CD4-positive, alpha-beta T cell treated with Interferon alpha-2 for 1 hour (primary cell): ENCODE measurements around the gene ROR1.

ENCODE experiments used
- DNase-seq, 2 donors: peaks; one replicate each; pipeline ENCODE4 v3.0.0-alpha.2; 2020 to 2022

Gene ROR1

DNA sequence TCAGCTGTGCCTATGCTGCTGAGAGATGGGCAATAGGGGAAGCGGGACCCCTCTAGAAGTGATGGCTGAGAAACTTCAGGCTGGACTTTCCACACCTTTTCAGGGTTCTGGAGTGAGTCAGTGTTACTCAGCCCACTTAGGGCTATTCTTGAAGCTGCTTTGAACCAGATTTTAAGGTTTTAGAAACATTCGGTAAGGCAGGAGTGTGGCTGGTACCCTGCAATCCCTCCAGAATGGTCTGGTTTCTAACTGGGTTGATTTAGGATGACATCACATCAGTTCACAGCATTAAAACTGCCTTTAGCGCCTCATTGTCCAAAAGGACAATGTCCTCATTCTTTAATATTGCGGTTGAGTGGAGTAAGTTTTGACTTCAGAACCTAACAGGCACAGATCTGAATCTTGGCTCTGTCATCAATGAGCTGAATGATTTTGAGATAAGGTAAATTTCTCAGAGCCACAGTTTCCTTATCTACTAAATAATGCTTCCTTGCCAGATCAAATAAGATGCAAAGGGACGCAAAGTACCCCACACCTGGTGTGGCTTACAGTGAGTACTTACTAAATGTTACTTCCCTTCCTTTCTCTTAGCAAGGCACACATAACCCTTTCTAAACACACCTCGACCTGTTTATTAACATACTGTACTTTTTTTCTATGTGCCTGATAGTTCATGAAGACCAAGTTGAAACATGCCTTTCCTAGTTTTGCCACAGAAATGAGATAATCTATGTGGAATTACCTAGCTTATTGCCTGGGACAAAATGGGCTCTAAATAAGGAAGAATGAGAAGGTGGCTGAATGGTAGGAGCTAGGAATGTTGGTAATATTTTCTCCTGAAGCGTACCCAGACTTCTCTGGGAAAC, 209.8 kb downstream of the ROR1 start:
- no peak for DNase-seq

- no peak for DNase-seq
Observed at GRCh38 chr1:63984257-63984929, 210.6 kb downstream of the ROR1 start.

DNA sequence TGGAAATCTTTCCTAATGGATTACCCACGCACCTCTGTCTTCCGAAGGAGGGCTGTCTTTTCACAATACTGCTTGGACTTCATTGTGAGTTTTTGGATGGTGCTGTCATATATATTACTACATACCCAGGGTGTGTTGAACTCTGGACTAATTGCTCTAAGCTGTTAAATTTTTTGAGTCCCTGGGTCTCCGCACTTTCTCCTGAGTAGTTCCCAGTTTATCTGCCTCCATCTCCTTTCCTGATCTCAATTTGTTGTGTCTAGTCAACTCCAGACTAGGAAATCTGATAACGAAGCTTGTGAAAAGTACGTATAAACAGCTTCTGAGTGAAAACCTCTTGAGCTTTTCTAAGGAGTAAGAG, 211.1 kb downstream of the ROR1 start:
- DNase-seq: no peak

GRCh38 chr1:63987014-63987627, 213.3 kb downstream of the ROR1 start:
- DNase-seq: no peak

- DNase-seq: no peak
Observed at GRCh38 chr1:63987628-63988024, 213.8 kb downstream of the ROR1 start.

- no peak for DNase-seq
Observed at GRCh38 chr1:63988941-63989340, 215.1 kb downstream of the ROR1 start.

DNA sequence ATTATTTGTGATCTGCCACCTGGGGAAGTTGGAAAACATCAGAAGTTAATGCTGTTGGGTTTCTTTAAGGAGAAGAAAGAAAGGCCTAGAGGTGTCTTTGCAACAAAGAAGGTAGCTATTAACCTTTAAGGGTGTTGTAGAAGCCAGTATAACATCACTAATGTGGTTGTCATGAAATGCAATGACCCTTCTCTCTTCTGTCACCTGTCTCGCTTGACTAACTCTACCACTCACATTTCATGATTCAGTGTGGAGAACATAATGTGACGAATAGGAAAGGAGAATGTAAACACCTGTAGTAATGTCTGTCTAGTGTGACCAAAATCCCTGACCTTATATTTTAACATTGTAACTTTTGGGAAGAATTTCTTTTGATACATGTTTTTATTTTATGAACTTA, 217.9 kb downstream of the ROR1 start:
- DNase-seq: no peak

DNA sequence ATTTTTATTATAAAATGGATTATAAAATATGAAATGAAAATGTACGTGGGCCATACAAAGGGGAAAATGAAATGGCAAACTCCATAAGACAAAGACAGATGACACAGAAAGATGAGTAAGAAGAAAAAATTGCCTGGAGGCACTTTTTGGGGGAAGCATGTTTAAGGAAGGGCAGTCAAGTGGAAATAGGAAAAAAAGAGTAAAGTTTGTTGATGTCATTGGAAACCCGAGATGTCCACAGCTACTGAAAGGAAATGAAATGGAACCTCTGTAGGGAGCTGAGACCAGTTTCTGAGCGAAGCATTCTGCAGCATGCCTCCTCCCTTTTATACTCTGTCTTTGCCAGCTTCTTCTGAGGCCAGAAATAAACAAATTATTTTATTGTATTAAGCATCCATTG, 226.2 kb downstream of the ROR1 start:
- no peak for DNase-seq

DNA sequence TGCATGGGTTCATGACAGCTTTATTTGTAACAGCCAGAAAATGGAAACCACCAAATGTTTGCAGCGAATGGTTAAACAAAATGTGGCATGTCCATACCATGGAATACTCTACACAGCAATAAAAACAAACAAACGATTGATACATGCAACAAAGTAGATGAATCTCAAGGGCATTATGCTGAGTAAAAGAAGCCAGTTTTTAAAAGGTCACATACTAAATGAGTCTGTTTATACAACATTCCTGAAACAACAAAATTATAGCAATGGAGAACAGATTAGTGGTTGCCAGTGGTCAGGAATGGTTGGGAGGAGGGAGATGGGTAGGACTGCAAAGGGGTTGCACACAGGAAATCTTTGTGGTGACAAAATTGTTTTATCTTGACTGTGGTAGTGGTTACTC, 227.2 kb downstream of the ROR1 start:
- no peak for DNase-seq

DNA sequence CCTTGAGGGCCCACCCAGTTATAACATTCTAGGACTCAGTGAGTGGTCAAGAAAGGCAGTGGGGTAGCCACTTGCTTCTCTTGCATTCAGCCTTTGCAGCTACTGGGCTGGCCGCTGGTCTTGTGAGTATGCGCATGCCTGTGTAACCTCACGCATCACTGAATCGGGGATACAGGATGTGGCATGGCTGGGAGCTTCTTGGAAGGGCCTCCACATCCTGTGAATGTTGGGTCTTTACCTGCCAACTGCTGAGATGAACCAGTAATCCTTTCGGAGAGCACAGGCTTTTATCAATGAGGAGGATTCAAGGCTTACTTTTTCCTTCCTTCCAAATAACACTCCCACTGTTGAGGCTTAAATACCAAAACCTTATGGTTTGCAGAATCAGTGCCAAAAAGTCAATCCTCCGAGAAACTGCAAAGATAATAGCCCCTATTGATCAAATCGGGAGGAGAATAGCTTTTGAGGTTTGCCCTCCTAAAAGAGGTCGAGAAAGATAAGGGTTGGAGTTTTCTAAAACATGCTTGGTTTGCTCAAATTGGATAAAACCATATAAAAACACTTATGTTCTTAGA, 230.7 kb downstream of the ROR1 start:
- DNase-seq: no peak

DNA sequence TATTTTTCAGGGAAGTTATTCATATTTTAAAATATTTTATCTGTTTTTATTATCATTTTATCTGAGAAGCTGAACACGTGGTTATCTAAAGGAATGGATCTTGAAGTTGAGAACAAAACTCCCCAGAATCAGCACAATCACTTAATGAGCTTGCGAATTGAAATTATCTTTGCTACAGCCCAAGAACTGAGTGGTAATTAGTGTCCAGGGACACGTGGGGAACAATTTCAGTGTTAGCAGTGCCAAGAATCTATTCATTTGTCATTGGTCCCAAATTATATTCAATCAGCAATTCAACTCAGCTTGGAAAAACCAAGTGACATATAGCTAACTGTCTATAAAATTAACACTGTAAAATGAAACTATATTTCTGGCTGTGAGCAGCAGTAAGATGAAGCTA, 232.0 kb downstream of the ROR1 start:
- DNase-seq: no peak

DNA sequence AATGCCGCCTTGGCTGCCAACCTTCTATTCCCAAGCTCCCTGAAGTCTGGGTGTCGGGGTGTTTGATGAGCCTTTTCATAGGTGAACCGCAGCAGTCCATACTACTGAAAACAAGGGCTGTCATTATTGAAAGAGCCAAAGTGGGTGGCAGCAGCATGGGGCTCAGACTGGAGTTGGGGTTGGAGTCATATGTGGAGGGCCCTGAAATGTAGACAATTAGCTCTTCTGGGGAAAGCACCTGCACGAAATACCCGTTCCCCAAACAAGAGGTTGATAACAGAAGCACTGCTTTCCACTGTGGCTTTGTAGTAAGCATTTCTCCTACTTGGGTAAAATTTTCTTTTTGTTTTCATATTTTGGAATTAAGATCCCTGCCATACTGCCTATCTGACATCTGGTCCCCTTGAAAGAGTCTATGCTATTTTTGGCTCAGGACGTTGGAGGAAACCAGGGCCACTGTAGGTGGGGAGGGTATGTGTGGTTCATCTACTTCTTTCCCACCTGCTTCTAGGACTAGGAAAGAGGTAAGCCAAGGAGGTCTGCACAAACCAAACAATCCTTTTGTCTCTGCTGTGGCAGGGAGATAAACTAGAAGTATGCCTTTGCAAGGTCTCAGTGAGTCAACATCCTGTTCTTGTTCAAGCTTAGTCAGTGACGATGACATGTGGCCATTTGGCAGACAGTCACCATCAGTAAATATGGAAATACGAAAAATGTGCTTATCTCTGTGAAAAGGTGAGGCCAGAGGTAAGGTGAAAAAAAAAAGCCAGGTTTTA, 232.6 kb downstream of the ROR1 start:
- no peak for DNase-seq

DNA sequence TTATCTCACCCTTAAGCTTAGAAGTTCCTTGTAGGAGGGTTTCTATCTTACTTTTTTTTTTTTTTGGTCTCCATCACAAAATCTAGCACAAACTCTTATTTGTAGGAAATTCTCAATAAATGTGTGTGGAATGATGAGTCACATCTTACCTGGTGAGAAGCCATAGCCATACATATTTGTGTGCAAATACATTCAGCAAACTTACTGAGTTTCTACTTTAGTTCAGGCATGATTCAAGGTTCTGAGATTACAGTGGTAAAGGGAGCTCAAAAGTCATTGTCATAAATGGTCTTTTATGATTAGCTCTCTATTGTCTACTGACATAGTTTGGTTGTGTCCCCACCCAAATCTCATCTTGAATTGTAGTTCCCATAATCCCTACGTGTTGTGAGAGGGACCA, 236.5 kb downstream of the ROR1 start:
- no peak for DNase-seq

GRCh38 chr1:64013395-64013794, 239.6 kb downstream of the ROR1 start:
- DNase-seq: no peak

DNA sequence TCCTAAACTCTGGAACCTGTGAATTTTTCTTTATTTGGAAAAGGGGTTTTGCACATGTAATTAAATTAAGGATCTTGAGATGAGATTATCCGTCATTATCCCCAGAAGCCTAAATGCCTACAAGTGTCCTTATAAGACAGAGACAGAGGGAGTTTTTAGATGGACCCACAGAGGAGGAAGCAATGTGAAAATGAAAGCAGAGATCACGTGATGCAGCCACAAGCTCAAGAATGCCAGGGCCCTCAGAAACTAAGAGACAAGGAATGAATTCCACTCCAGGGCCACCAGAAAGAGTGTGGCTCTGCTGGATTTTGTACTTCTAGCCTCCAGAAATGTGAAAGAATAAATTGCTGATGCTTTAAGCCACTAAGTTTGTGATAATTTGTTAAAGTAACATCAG, 246.0 kb downstream of the ROR1 start:
- peak in 1 of 2 donors; percentile 10 for DNase-seq

DNA sequence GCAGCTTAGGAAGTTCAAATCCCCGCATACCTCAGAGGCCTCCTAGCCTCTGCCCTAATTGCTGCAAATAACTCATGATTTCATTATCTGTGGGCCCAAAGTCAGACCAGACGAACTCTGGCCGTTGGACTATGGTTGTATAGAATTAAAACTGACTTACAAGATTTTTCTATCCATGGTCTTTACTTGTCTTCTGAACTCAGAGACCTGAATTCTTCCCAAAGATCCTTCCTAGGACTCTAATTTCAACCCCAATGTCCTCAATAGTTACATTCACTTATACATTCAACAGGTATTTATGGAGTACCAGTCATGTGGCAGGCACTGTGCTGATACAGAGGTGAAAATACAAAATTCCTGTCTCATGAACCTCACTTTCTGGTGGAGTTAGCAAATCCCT, 247.2 kb downstream of the ROR1 start:
- DNase-seq: no peak

- no peak for DNase-seq
Observed at GRCh38 chr1:64025051-64025450, 251.2 kb downstream of the ROR1 start.

DNA sequence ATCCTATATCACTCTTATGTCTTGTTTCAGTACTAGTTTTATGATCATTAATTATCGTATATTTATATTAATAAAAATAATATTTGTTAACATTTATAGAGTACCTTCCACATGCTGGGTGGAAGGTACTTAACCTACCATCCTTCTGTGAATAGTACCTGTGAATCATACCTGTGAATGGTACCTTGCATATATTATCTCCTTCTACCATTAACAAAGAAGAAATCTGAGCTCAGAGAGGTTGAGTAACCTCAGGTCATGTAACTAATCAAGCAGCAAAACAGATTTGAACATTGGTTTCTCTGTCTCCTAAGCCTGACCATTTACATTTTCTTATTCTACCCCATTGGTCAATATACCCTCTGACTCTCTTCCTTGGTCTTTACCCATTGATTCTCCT, 255.2 kb downstream of the ROR1 start:
- DNase-seq: no peak

DNA sequence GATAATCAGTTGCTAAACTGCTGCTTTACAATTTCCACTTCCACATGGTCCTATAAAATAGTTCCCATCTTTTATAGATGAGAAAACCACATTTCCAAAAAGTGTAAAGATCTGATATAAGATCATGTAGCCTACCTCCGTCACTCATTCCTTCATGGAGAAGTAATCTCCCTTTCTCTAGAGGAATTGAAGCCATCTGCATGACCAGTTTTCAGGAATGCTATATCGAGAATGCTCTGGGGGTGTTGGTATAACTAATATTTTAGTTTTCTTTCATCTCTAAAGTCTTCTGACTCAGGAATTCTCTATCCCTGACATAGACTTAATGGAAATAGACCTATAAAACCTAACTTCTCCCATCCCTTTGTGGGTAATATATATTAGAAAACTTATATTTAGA, 256.6 kb downstream of the ROR1 start:
- DNase-seq: no peak

DNA sequence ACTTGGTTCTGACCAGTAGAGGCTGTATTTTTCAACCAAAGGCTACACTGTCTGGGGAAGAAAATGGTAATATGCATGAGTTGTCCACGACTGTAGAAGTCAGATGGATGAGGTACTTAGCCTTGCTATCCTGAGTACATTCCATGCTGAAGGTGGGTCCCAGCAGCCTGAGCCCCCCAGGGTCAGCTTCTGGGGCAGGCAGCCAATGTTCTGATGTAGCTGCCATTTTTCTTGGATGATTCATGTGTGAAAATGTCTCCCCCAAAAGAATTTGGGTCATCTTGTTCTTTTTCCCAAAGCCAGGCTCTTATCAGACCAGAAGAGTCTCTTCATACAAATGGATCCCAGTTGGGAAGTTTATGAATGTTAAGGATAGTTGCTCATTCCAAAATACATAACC, 257.4 kb downstream of the ROR1 start:
- DNase-seq: no peak

DNA sequence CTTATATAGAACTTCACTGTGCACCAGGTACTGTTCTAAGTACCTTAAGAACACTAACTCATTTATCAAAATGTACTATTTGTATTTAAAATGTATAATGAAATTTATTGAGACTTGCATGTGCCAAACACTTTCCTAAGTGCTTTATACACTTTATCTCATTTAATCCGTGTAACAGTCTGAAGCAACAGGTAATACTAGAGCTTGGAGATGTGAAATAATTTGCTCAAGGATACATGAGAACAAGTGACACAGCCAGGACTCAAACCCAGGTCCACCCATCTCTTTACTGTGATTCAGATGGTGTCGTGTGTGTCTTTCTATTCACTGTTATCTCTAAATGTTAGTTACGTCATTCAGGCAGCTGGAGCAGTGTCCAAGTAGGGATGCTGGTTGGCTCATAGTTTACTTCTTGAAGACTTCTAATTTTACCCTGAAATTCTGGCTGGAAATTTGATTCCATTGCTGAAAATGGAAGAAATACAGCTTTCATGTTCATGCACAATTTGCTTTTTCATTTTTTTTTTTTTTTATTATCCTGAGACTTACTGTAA, 259.9 kb downstream of the ROR1 start:
- DNase-seq: no peak

GRCh38 chr1:64036549-64036948, 262.7 kb downstream of the ROR1 start:
- DNase-seq: no peak

DNA sequence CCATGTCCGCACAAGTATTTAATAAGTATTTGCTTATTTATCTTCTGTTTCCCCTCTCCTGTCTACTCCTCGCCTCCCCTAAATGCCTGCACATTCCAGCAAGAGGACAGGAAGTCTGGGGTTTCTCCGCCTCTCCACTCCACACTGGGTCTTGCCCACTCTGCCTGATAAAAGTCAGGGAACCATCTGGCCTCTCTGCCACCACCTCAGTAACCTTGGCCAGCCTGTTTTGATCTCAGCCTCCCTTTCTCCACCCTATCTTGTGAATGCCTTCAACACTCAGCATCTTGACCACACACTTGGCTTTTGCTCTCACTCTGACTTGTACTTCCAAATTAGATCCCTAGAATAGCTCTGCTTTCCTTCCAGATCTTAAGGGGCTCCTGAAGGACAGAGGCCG, 264.3 kb downstream of the ROR1 start:
- DNase-seq: no peak
